Gastroesophageal sphincter (tissue), 3 donors: Measurements from ENCODE around the gene ADAMTS7.

ENCODE experiments used
- POLR2A ChIP-seq, 2 donors: fragments of 450-650 bp; IDR thresholded peaks; one replicate each; pipeline ENCODE4 v1.6.1; 2017; ENCODE audit warnings: antibody characterized with exemption in 2 of 2, mild to moderate bottlenecking in 2 of 2, moderate library complexity in 1 of 2
- TF ChIP-seq, protein P1 (sequence below), 4 experiments: fragments of 200-600 bp in 2 of 4; fragments of 450-650 bp in 2 of 4; sonication (generic) in 1 of 4; IDR thresholded peaks; one replicate each; pipeline ENCODE4 v1.5.1; 2017 to 2019; ENCODE audit warnings: antibody characterized with exemption in 4 of 4, mild to moderate bottlenecking in 2 of 4, moderate library complexity in 2 of 4

DNA sequence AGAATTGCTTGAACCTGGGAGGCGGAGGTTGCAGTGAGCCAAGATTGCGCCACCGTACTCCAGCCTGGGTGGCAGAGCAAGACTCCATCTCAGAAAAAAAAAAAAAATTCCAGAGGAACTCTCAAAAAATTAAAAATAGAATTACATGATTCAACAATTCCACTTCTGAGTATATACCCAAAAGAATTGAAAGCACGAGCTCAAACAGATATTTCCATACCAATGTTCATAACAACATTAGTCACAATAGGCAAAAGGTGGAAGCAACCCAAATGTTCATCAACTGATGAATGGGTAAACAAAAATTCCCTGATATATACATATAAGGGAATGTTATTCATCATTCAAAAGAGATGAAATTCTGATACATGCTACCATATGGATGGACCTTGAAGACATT, 44.5 kb upstream of the ADAMTS7 start:
- TF ChIP-seq, protein P1, sequence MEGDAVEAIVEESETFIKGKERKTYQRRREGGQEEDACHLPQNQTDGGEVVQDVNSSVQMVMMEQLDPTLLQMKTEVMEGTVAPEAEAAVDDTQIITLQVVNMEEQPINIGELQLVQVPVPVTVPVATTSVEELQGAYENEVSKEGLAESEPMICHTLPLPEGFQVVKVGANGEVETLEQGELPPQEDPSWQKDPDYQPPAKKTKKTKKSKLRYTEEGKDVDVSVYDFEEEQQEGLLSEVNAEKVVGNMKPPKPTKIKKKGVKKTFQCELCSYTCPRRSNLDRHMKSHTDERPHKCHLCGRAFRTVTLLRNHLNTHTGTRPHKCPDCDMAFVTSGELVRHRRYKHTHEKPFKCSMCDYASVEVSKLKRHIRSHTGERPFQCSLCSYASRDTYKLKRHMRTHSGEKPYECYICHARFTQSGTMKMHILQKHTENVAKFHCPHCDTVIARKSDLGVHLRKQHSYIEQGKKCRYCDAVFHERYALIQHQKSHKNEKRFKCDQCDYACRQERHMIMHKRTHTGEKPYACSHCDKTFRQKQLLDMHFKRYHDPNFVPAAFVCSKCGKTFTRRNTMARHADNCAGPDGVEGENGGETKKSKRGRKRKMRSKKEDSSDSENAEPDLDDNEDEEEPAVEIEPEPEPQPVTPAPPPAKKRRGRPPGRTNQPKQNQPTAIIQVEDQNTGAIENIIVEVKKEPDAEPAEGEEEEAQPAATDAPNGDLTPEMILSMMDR (IDR thresholded peaks at IDR 0.05), result no peak
- TF ChIP-seq POLR2A (IDR thresholded peaks at IDR 0.05), result no peak
